NCI-H774 (cell line): Measurements from ENCODE around the gene CUL4A.
"Not testable (repeated sequence)": the region's sequence is repeated elsewhere in the genome, so short reads cannot be mapped to it uniquely, and the experiment has no call there.

ENCODE experiments used
- DNase-seq: peaks from one replicate; lab custom pipeline; 2025; lab: John Stamatoyannopoulos, UW

Gene CUL4A

GRCh38 chr13:113209336-113209758, at the start of gene CUL4A:
Gene CUL4A, plus strand, starts transcription at chr13:113209613. Its CDS starts 15 bp downstream, at chr13:113209628.
- peak; percentile 94 for DNase-seq

GRCh38 chr13:113159701-113160100, 49.7 kb upstream of the CUL4A start:
- DNase-seq, result no peak

- no peak for DNase-seq
Measured at GRCh38 chr13:113160983-113161382, 48.4 kb upstream of the CUL4A start.

GRCh38 chr13:113161433-113161832, 48.0 kb upstream of the CUL4A start:
- DNase-seq, result no peak

GRCh38 chr13:113161975-113162374, 47.4 kb upstream of the CUL4A start:
- not testable (repeated sequence) for DNase-seq

- DNase-seq, result no peak
Measured at GRCh38 chr13:113162783-113163685, 46.4 kb upstream of the CUL4A start.

- DNase-seq, result no peak
Measured at GRCh38 chr13:113164492-113164891, 44.9 kb upstream of the CUL4A start.

GRCh38 chr13:113166266-113166665, 43.1 kb upstream of the CUL4A start:
- no peak for DNase-seq

GRCh38 chr13:113166681-113167080, 42.7 kb upstream of the CUL4A start:
- no peak for DNase-seq

GRCh38 chr13:113167155-113167554, 42.3 kb upstream of the CUL4A start:
- DNase-seq, result no peak

- no peak for DNase-seq
Measured at GRCh38 chr13:113167575-113167974, 41.8 kb upstream of the CUL4A start.

- DNase-seq, result no peak
Measured at GRCh38 chr13:113168211-113168610, 41.2 kb upstream of the CUL4A start.

GRCh38 chr13:113169277-113170272, 39.8 kb upstream of the CUL4A start:
- peak; percentile 72 for DNase-seq

GRCh38 chr13:113170511-113170910, 38.9 kb upstream of the CUL4A start:
- no peak for DNase-seq

- no peak for DNase-seq
Measured at GRCh38 chr13:113171250-113172125, 37.9 kb upstream of the CUL4A start.

- no peak for DNase-seq
Measured at GRCh38 chr13:113172419-113172926, 36.9 kb upstream of the CUL4A start.

GRCh38 chr13:113176280-113176679, 33.1 kb upstream of the CUL4A start:
- no peak for DNase-seq

- no peak for DNase-seq
Measured at GRCh38 chr13:113176822-113177221, 32.6 kb upstream of the CUL4A start.

- no peak for DNase-seq
Measured at GRCh38 chr13:113178070-113178895, 31.1 kb upstream of the CUL4A start.

GRCh38 chr13:113178896-113179167, 30.6 kb upstream of the CUL4A start:
- DNase-seq, result no peak
